Fibroblast of mammary gland (primary cell): ENCODE results near the gene DSCAML1.

Experiments used
- DNase-seq: peaks from one replicate; pipeline ENCODE4 v3.0.0-alpha.2; 2010; ENCODE audit warnings: low read depth
- H3K4me3 ChIP-seq: 2 replicates; pipeline ENCODE4 v1.5.1; 2011; ENCODE audit warnings: low read depth, mild to moderate bottlenecking, low read length, moderate library complexity; ENCODE audit not compliant: control insufficient read depth
- CTCF ChIP-seq: conservative IDR thresholded peaks from 2 replicates; pipeline ENCODE4 v1.5.1; 2011; ENCODE audit warnings: low read depth, low read length, inconsistent platforms; ENCODE audit not compliant: control insufficient read depth, insufficient read depth

DSCAML1 gene

GRCh38 chr11:117652521-117652920 lies 144.5 kb downstream of the DSCAML1 start:
- TF ChIP-seq CTCF, result no peak

GRCh38 chr11:117649296-117650055 lies 147.5 kb downstream of the DSCAML1 start:
- no peak overlapping the region for H3K4me3 ChIP-seq
- no peak for DNase-seq
- no peak for TF ChIP-seq CTCF

More at GRCh38 chr11:117652521-117652920, 144.5 kb downstream of the DSCAML1 start:
- no peak overlapping the region for H3K4me3 ChIP-seq
- no peak for DNase-seq

GRCh38 chr11:117647872-117648271 lies 149.1 kb downstream of the DSCAML1 start:
- no peak for DNase-seq
- no peak overlapping the region for H3K4me3 ChIP-seq
- TF ChIP-seq CTCF, result no peak

GRCh38 chr11:117647207-117647606 lies 149.8 kb downstream of the DSCAML1 start:
- no peak for DNase-seq
- no peak for TF ChIP-seq CTCF
- H3K4me3 ChIP-seq, result no peak overlapping the region

- no peak for TF ChIP-seq CTCF
- no peak for DNase-seq
- no peak overlapping the region for H3K4me3 ChIP-seq
Observed at GRCh38 chr11:117646411-117646810, 150.6 kb downstream of the DSCAML1 start.

- TF ChIP-seq CTCF, result no peak
- no peak for DNase-seq
- no peak overlapping the region for H3K4me3 ChIP-seq
Observed at GRCh38 chr11:117644403-117645155, 152.4 kb downstream of the DSCAML1 start.
